Brain pericyte (primary cell): Measurements from ENCODE around the gene SLCO4A1.

Source experiments
- DNase-seq: peaks from one replicate; pipeline ENCODE4 v3.0.0-alpha.2; 2012; ENCODE audit warnings: low read depth, low spot score

Gene SLCO4A1

GRCh38 chr20:62642051-62642665 is at the start of gene SLCO4A1:
SLCO4A1 (plus strand) TSS chr20:62642503; CDS start chr20:62656455, 13,952 bp downstream.
- DNase-seq = no peak

GRCh38 chr20:62592506-62593177 is 49.7 kb upstream of the SLCO4A1 start:
- DNase-seq = no peak

GRCh38 chr20:62593616-62594015 is 48.7 kb upstream of the SLCO4A1 start:
- DNase-seq = no peak

- DNase-seq = no peak
Observed at GRCh38 chr20:62595069-62595468, 47.2 kb upstream of the SLCO4A1 start.

- DNase-seq = no peak
Observed at GRCh38 chr20:62595491-62595890, 46.8 kb upstream of the SLCO4A1 start.

- DNase-seq = no peak
Observed at GRCh38 chr20:62596486-62596885, 45.8 kb upstream of the SLCO4A1 start.

GRCh38 chr20:62596921-62597320 is 45.4 kb upstream of the SLCO4A1 start:
- no peak for DNase-seq

GRCh38 chr20:62597416-62598115 is 44.7 kb upstream of the SLCO4A1 start:
- DNase-seq = no peak

GRCh38 chr20:62598761-62599194 is 43.5 kb upstream of the SLCO4A1 start:
- no peak for DNase-seq

- no peak for DNase-seq
Observed at GRCh38 chr20:62599216-62600110, 42.8 kb upstream of the SLCO4A1 start.

GRCh38 chr20:62601172-62601571 is 41.1 kb upstream of the SLCO4A1 start:
- no peak for DNase-seq

- no peak for DNase-seq
Observed at GRCh38 chr20:62601714-62602113, 40.6 kb upstream of the SLCO4A1 start.

- no peak for DNase-seq
Observed at GRCh38 chr20:62602550-62602949, 39.8 kb upstream of the SLCO4A1 start.

- no peak for DNase-seq
Observed at GRCh38 chr20:62603021-62603906, 39.0 kb upstream of the SLCO4A1 start.

- DNase-seq = no peak
Observed at GRCh38 chr20:62603907-62604785, 38.2 kb upstream of the SLCO4A1 start.

GRCh38 chr20:62604796-62605195 is 37.5 kb upstream of the SLCO4A1 start:
- no peak for DNase-seq

GRCh38 chr20:62605236-62605943 is 36.9 kb upstream of the SLCO4A1 start:
- no peak for DNase-seq

GRCh38 chr20:62606016-62606415 is 36.3 kb upstream of the SLCO4A1 start:
- no peak for DNase-seq

GRCh38 chr20:62606551-62607201 is 35.6 kb upstream of the SLCO4A1 start:
- no peak for DNase-seq
